ENCODE data around the gene CXCR5. TPM values are rescaled to one million over a fixed set of nuclear protein-coding genes. Genes with fewer than 3 reads are reported as not detected.

Gene CXCR5
- total RNA-seq, 6 experiments from 2014 or later = 0.07 TPM; not detected in 4

DNA sequence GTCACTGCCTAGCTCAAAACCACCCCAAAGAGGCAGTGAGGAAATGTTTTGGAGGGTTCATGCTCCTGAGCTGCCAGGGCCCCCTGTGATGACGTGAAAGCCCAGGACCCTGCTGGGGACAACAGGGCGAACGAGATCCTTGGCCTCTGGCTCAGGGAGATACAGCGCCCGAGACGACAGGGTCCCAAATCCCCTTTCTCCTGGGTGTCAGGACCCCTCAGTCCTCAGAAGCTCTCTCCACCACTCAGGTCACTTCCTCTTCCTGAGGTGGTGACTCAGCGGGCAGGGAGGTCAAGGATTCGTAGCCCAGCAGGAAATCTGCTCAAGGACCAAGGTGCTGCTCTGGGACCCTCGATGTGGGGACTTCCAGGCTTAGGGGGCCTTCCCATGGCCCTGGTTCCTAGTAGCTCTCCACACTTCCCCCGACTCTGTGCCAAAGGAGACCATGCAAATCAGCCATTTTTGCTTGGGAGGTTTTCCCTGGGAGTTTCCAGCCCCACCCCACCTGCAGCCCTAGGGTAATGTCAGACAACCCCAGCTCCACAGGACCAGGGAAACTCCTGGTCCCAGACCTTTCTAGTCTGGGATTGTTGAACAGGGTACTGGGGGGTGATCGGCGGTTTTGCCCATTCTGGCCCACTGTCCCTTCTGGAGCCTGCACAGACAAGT, 29.2 kb downstream of the CXCR5 start:
- Histone ChIP-seq H3K27ac (peak overlapping the region; percentile 47 to 75 (median 74)), H3K9me3 (no peaks in the 10 kb centered on the region), H3K36me3 (no peaks in the 10 kb centered on the region), H3K4me3 (no peak overlapping the region), H3K4me1 (peaks cover 0 to 66% (median 35%) of the 10 kb centered on the region in 4 donors), H3K27me3 (no peaks in the 10 kb centered on the region)
- WGBS (ENCODE audit: insufficient coverage, low coverage, low lambda C conversion rate, missing lambda C conversion rate) = 35% methylated on average over 2 of the region's 12 CpGs
- intact Hi-C loops (cut with DNase I) = no loop called here
- ATAC-seq (no peak), DNase-seq (no peak)
- TF ChIP-seq, protein P1, sequence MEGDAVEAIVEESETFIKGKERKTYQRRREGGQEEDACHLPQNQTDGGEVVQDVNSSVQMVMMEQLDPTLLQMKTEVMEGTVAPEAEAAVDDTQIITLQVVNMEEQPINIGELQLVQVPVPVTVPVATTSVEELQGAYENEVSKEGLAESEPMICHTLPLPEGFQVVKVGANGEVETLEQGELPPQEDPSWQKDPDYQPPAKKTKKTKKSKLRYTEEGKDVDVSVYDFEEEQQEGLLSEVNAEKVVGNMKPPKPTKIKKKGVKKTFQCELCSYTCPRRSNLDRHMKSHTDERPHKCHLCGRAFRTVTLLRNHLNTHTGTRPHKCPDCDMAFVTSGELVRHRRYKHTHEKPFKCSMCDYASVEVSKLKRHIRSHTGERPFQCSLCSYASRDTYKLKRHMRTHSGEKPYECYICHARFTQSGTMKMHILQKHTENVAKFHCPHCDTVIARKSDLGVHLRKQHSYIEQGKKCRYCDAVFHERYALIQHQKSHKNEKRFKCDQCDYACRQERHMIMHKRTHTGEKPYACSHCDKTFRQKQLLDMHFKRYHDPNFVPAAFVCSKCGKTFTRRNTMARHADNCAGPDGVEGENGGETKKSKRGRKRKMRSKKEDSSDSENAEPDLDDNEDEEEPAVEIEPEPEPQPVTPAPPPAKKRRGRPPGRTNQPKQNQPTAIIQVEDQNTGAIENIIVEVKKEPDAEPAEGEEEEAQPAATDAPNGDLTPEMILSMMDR (IDR thresholded peaks at IDR 0.05) = no peak
- TF ChIP-seq POLR2A (IDR thresholded peaks at IDR 0.05) = no peak

DNA sequence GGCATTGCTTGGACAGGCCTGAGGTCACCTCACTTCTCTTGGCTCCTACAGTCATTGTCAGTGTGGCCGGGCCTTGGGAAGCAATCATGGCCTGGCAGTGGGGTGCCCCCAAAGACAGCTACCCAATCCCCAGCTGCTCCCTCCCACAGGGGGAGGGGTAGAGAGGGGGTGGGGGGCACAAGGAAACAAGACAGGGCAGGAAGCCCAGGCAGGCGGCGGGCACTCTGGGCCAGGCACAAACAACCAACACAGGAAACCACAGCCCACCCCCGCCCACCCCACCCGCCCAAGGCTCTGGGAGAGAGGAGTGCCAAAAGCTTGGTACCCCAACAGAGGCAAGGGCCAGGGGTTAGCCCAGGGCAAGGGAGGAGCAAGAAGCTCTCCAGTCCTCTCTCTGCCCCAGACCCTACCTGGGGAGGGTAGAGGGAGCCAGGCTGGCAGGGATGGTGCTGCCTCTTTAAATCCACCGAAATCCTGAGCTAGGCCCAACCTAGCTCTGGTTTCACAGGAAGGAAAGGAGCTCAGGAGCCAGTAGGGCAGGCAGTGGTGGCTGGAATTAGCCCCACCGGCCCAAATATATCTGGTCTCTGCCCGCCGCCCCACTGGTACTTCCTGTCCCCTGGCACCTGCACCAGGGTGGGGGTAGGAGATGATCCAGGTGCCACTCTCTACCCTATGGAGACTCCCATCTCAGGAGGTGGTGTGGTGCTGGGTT, 29.9 kb downstream of the CXCR5 start:
- DNase-seq (no peak), ATAC-seq (no peak)
- no peak overlapping the region for H3K4me3 ChIP-seq
- no peaks in the 10 kb centered on the region for H3K27me3 ChIP-seq
- 34% methylated on average over 3 of the region's 9 CpGs for WGBS (ENCODE audit: insufficient coverage, low coverage, low lambda C conversion rate, missing lambda C conversion rate)
- H3K4me1 ChIP-seq = peaks cover 0 to 72% (median 38%) of the 10 kb centered on the region in 4 donors
- H3K27ac ChIP-seq = peak overlapping the region; percentile 50 to 75 (median 74)
- no peak for TF ChIP-seq POLR2A (IDR thresholded peaks at IDR 0.05)
- TF ChIP-seq, protein P1 (IDR thresholded peaks at IDR 0.05) = no peak
- H3K9me3 ChIP-seq = no peaks in the 10 kb centered on the region
- no peaks in the 10 kb centered on the region for H3K36me3 ChIP-seq
- intact Hi-C loops (cut with DNase I) = no loop called here

DNA sequence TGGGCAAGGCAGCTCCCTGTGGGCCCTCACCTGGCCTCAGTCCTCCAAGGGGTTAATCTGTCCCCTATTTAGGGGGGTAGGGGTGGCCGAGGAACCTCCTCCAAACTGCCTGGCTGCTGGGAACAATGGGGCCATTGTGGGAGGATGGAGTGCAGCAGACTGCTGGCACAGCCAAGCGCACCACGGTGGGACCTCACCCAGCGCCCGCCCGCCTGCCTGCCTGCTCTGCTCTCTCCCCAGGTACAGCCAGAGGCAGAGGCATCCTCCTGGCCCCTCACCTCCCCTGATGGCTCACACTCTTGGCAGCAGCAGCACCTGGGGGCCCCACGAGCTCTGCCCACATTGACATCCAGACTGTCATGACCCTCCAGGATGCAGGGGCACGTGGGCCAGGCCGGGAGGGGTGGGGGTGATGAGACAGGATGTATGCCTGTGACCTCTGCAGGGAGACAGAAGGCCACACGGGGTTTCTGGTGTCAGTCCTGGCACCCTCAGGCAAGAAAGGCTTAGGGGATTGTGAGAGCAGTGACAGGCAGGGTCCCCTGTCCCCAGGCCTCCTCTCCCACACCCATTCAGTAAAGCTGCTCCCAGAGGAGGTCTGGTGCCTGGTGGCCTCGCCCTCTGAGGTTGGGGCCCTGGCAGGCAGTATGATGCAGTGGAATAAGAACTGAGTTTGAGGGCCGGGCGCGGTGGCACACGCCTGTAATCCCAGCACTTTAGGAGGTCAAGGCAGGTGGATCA, 30.7 kb downstream of the CXCR5 start:
- intact Hi-C loops (cut with DNase I) = no loop called here
- Histone ChIP-seq H3K4me1 (peaks cover 0 to 74% (median 40%) of the 10 kb centered on the region in 4 donors), H3K27ac (peak overlapping the region; percentile 72 to 75 (median 74)), H3K4me3 (no peak overlapping the region), H3K27me3 (no peaks in the 10 kb centered on the region), H3K9me3 (no peaks in the 10 kb centered on the region), H3K36me3 (no peaks in the 10 kb centered on the region)
- DNase-seq = peak in 2 of 3 donors; percentile 37 to 48
- no peak for ATAC-seq
- no peak for TF ChIP-seq POLR2A (IDR thresholded peaks at IDR 0.05)
- TF ChIP-seq, protein P1 (IDR thresholded peaks at IDR 0.05) = no peak
- WGBS (ENCODE audit: insufficient coverage, low coverage, low lambda C conversion rate, missing lambda C conversion rate) = no CpG with 5 or more reads among the region's 15 CpGs

DNA sequence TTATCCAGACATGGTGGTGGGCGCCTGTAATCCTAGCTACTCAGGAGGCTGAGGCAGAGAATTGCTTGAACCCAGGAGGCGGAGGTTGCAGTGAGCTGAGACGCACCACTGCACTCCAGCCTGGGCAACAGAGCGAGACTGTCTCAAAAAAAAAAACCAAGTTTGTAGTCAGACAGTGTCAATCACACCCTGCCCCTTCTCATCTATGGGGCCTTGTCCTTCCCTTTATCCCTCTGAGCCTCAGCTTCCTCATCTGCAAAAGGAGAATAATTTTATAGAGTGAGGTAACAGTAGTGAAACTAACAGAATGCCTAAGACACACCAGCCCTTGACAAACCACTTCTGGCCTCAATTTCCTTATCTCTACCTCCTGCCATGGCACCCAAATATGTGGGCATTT, 31.3 kb downstream of the CXCR5 start:
- H3K4me3 ChIP-seq = no peak overlapping the region
- intact Hi-C loops (cut with DNase I) = no loop called here
- no peak for DNase-seq
- WGBS (ENCODE audit: insufficient coverage, low coverage, low lambda C conversion rate, missing lambda C conversion rate) = no CpG with 5 or more reads among the region's 4 CpGs
- H3K36me3 ChIP-seq = no peaks in the 10 kb centered on the region
- ATAC-seq = no peak
- no peaks in the 10 kb centered on the region for H3K27me3 ChIP-seq
- H3K9me3 ChIP-seq = no peaks in the 10 kb centered on the region
- peaks cover 0 to 80% (median 44%) of the 10 kb centered on the region in 4 donors for H3K4me1 ChIP-seq
- TF ChIP-seq, protein P1 (IDR thresholded peaks at IDR 0.05) = no peak
- TF ChIP-seq POLR2A (IDR thresholded peaks at IDR 0.05) = no peak
- H3K27ac ChIP-seq = peak overlapping the region; percentile 13 to 74 (median 72)
